HG03432 (cell line): ENCODE data around the gene NTM.

Experiments used
- ATAC-seq: cut with Tn5 transposase; IDR thresholded peaks from one replicate; pipeline ENCODE4 v1.9.1; 2021; ENCODE audit warnings: mild to moderate bottlenecking, moderate library complexity; ENCODE audit not compliant: unreplicated experiment

The NTM gene

GRCh38 chr11:131977231-131977630 is 606.8 kb downstream of the NTM start:
- ATAC-seq, result no peak

- no peak for ATAC-seq
Measured at GRCh38 chr11:131977854-131978253, 607.4 kb downstream of the NTM start.

GRCh38 chr11:131978351-131978750 is 607.9 kb downstream of the NTM start:
- no peak for ATAC-seq

- no peak for ATAC-seq
Measured at GRCh38 chr11:131979364-131979763, 608.9 kb downstream of the NTM start.

- ATAC-seq, result no peak
Measured at GRCh38 chr11:131980199-131980598, 609.8 kb downstream of the NTM start.

- ATAC-seq, result no peak
Measured at GRCh38 chr11:131980888-131981668, 610.7 kb downstream of the NTM start.

GRCh38 chr11:131982154-131982553 is 611.7 kb downstream of the NTM start:
- no peak for ATAC-seq

- no peak for ATAC-seq
Measured at GRCh38 chr11:131985846-131986301, 615.5 kb downstream of the NTM start.

GRCh38 chr11:131987703-131988102 is 617.3 kb downstream of the NTM start:
- no peak for ATAC-seq

- ATAC-seq, result no peak
Measured at GRCh38 chr11:131991606-131992005, 621.2 kb downstream of the NTM start.

- ATAC-seq, result no peak
Measured at GRCh38 chr11:131993246-131993645, 622.8 kb downstream of the NTM start.

- no peak for ATAC-seq
Measured at GRCh38 chr11:131998020-131998419, 627.6 kb downstream of the NTM start.

GRCh38 chr11:131999084-131999483 is 628.7 kb downstream of the NTM start:
- ATAC-seq, result no peak

GRCh38 chr11:131999955-132000354 is 629.5 kb downstream of the NTM start:
- ATAC-seq, result no peak

GRCh38 chr11:132005887-132006286 is 635.5 kb downstream of the NTM start:
- ATAC-seq, result no peak

GRCh38 chr11:132006884-132007580 is 636.6 kb downstream of the NTM start:
- no peak for ATAC-seq

- no peak for ATAC-seq
Measured at GRCh38 chr11:132008226-132008625, 637.8 kb downstream of the NTM start.

- no peak for ATAC-seq
Measured at GRCh38 chr11:132008872-132009271, 638.5 kb downstream of the NTM start.

- ATAC-seq, result no peak
Measured at GRCh38 chr11:132020001-132020400, 649.6 kb downstream of the NTM start.

- no peak for ATAC-seq
Measured at GRCh38 chr11:132022285-132022684, 651.9 kb downstream of the NTM start.

GRCh38 chr11:132022733-132023478 is 652.5 kb downstream of the NTM start:
- no peak for ATAC-seq
